ENCODE results near the gene SPATS2L.

The SPATS2L gene

DNA sequence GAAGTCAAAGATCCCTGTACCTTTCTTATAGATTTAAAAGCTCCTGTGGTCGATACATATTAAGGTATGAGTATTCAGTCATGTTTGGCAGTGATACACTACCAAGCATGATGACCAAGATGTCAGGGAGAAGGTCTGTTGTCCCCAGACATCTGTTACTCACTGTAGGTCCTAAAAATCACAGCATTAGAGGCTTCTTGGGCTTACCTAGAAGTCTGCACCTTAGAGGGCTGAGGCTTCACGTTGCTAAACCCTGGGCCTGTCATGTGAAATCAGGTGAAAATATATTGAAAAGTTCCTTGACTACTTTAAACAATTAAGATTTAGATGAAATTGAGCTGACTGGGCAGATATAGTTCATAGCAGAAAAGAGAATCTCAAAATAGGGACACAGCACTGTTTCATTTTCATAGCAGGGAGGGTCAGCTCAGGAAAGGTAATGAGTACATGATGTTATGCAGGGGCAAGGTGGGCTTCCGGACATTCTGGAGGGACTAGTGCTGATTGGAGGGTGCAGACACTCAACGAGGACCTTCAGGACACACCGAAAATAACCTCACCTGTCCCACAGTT, 78.7 kb downstream of the SPATS2L start:
- H4K20me1 ChIP-seq, result no peaks in the 10 kb centered on the region; a peak in 1 of 22 replicates
- no peak overlapping the region for H3K9ac ChIP-seq
- H3K9me3 ChIP-seq (replicated peaks in 1 of 11), result peaks cover 0 to 4% (median 0%) of the 10 kb centered on the region in 11 experiments; a peak in 4 of 22 replicates
- H3K36me3 ChIP-seq, result peaks cover 11 to 24% (median 12%) of the 10 kb centered on the region in 11 experiments
- H3K27me3 ChIP-seq, result no peaks in the 10 kb centered on the region
- no peak overlapping the region for H3K4me2 ChIP-seq
- H3K4me3 ChIP-seq, result no peak overlapping the region
- H3K4me1 ChIP-seq, result peaks cover 14 to 27% (median 21%) of the 10 kb centered on the region in 10 experiments
- H3K27ac ChIP-seq, result no peak overlapping the region
- TF ChIP-seq Cebpa-rat (IDR thresholded peaks at IDR 0.05), result no peak

DNA sequence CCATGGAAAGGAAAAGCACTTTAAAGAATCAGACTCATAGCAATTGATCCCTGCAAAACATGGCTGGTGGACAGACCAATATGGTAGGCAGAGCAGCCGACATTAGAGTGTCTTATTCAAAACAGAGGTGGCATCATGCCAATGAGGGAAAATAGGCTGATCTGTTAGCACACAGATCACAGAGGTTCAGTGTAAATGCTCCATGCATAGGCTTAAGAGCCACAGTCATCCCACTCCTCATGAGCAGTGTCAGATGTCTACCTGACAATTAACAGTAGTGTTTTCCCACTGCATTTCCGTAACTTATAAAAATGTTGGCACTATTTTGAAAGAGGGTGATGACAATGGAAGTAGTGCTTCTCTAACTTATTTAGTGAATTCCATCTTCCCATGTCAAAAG, 86.7 kb downstream of the SPATS2L start:
- H4K20me1 ChIP-seq, result no peaks in the 10 kb centered on the region; a peak in 1 of 22 replicates
- H3K9me3 ChIP-seq (replicated peaks in 1 of 11), result peaks cover 0 to 9% (median 0%) of the 10 kb centered on the region in 11 experiments; a peak in 3 of 22 replicates
- no peak overlapping the region for H3K27ac ChIP-seq
- no peak for TF ChIP-seq Cebpa-rat (IDR thresholded peaks at IDR 0.05)
- no peak overlapping the region for H3K9ac ChIP-seq
- no peaks in the 10 kb centered on the region for H3K4me1 ChIP-seq
- H3K4me3 ChIP-seq, result no peak overlapping the region
- no peaks in the 10 kb centered on the region for H3K27me3 ChIP-seq
- H3K36me3 ChIP-seq, result peaks cover 20 to 55% (median 34%) of the 10 kb centered on the region in 11 experiments
- no peak overlapping the region for H3K4me2 ChIP-seq

DNA sequence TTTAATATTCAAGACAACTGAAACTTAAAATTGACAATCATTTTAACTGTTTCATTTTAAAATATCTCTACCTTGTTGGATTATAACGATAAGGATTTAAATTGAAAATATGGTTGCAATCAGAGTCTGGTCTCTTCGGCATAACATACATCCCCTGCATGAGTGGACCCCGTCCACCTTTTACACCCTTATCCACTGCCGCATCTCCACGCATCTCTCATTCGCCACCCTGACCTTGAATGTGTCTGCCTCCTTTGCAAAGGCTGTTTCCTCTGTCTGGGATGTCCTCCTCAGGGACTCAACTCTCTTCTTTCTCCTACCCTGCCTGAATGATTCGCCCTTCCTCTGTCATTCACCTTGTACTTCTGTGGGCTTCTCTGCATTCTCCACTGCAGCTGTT, 87.6 kb downstream of the SPATS2L start:
- Histone ChIP-seq H4K20me1 (no peaks in the 10 kb centered on the region; a peak in 1 of 22 replicates), H3K27ac (no peak overlapping the region), H3K36me3 (peaks cover 20 to 50% (median 34%) of the 10 kb centered on the region in 11 experiments), H3K4me2 (no peak overlapping the region), H3K4me1 (no peaks in the 10 kb centered on the region), H3K27me3 (no peaks in the 10 kb centered on the region), H3K9ac (no peak overlapping the region), H3K9me3 (replicated peaks in 1 of 11) (peaks cover 0 to 9% (median 0%) of the 10 kb centered on the region in 11 experiments; a peak in 3 of 22 replicates), H3K4me3 (no peak overlapping the region)
- no peak for TF ChIP-seq Cebpa-rat (IDR thresholded peaks at IDR 0.05)

DNA sequence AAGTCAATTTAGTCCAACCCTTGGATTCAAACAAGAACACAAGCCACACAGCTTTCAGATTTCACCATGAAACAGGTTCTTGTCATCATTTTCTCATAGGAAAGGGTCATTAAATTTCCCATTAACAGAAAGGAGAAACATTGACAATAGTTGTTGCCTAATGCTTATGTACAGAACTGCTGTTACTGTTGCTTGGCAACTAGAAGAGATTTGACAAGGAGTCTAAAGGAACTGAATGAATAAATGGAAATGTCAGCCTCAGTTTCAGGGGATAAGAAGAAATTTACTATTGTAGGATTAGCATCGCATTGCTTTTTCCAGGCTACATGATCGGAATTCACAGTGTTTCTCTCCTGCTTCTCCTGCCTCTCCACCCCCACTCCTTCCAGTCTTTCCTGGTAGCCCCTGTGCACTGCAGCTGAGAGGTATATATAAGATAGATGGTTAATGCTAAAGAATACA, 90.3 kb downstream of the SPATS2L start:
- H3K36me3 ChIP-seq, result peaks cover 0 to 26% (median 12%) of the 10 kb centered on the region in 11 experiments; a peak in 9 of 22 replicates
- H4K20me1 ChIP-seq, result no peaks in the 10 kb centered on the region; a peak in 1 of 22 replicates
- no peak overlapping the region for H3K27ac ChIP-seq
- H3K9ac ChIP-seq, result no peak overlapping the region
- H3K4me1 ChIP-seq, result no peaks in the 10 kb centered on the region
- no peak for TF ChIP-seq Cebpa-rat (IDR thresholded peaks at IDR 0.05)
- no peaks in the 10 kb centered on the region for H3K27me3 ChIP-seq
- no peak overlapping the region for H3K4me3 ChIP-seq
- peaks cover 0 to 4% (median 0%) of the 10 kb centered on the region in 11 experiments; a peak in 1 of 22 replicates for H3K9me3 ChIP-seq (replicated peaks in 1 of 11)
- H3K4me2 ChIP-seq, result no peak overlapping the region

DNA sequence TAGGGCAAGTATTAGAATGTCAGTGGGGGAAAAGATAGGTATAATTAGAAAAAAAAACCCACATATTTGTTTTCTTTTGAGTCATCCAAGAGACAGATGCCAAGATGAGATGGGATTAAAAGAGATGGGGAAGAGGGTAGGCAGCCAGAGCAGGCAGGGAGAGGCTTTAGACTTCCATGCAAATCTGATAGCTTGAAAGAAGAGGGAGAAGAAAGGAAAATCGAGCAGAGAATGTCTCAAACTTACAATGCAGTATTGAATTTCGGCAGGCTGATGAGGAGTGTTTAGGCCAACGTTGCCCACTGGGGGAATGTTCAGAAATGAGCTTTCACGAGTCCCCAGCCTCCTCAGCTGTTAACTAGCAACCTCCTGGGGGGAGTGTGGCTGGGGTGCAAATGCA, 91.3 kb downstream of the SPATS2L start:
- Histone ChIP-seq H3K27ac (no peak overlapping the region), H3K4me2 (no peak overlapping the region), H3K4me3 (no peak overlapping the region)

DNA sequence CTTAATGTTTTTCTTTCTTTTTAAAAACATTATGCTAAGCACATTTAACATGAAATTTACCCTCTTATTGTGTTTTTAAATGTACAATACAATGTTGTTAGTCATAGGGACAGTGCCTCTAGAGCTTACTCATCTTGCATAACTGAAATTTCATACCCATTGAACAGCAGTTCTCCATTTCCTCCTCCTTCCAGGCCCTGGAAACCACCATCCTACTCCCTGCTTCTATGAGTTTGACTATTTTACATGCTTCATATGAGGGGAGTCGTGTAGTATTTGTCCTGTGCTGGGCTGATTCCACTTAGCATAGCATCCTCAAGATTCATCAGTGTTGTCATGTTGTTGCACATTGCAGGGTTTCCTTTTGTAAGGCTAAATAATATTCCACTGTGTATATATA, 92.6 kb downstream of the SPATS2L start:
- no peaks in the 10 kb centered on the region for H3K9me3 ChIP-seq (replicated peaks in 1 of 11)
- no peak overlapping the region for H3K27ac ChIP-seq
- H3K4me3 ChIP-seq, result no peak overlapping the region
- H3K4me2 ChIP-seq, result no peak overlapping the region
- H3K27me3 ChIP-seq, result no peaks in the 10 kb centered on the region
- TF ChIP-seq Cebpa-rat (IDR thresholded peaks at IDR 0.05), result no peak
- H3K36me3 ChIP-seq, result peaks cover 0 to 10% (median 0%) of the 10 kb centered on the region in 11 experiments; a peak in 7 of 22 replicates
- peaks cover 0 to 13% (median 6%) of the 10 kb centered on the region in 10 experiments; a peak in 10 of 20 replicates for H3K4me1 ChIP-seq
- no peaks in the 10 kb centered on the region; a peak in 2 of 22 replicates for H4K20me1 ChIP-seq
- no peak overlapping the region for H3K9ac ChIP-seq

More for the DNA sequence above, 91.3 kb downstream of the SPATS2L start:
- peaks cover 0 to 16% (median 4%) of the 10 kb centered on the region in 11 experiments; a peak in 7 of 22 replicates for H3K36me3 ChIP-seq
- TF ChIP-seq Cebpa-rat (IDR thresholded peaks at IDR 0.05), result no peak
- H3K9me3 ChIP-seq (replicated peaks in 1 of 11), result peaks cover 0 to under 1% (median 0%) of the 10 kb centered on the region in 11 experiments; a peak in 1 of 22 replicates
- H4K20me1 ChIP-seq, result no peaks in the 10 kb centered on the region; a peak in 2 of 22 replicates
- H3K4me1 ChIP-seq, result peaks cover 0 to under 1% (median 0%) of the 10 kb centered on the region in 10 experiments; a peak in 2 of 20 replicates
- no peak overlapping the region for H3K9ac ChIP-seq
- no peaks in the 10 kb centered on the region for H3K27me3 ChIP-seq

DNA sequence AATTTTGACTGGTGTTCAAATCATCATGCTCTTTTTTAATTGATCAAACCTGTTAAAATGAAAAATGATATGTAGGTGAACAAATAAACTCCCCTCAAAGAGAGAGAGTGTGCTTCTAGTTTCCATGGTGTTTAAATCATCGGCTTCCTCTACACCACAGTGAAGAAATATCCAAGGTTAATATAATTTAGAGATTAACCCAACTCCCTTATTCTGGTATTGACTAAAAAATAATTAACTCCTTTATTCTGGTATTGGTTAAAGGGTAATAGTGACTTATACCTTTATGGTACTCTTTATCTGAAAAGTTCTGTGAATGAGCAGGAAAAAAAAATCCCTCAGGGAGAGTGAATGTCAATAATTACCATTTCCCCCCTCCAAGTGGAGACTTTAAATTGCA, 93.1 kb downstream of the SPATS2L start:
- Histone ChIP-seq H3K4me1 (peaks cover 0 to 19% (median 8%) of the 10 kb centered on the region in 10 experiments; a peak in 10 of 20 replicates), H3K27ac (no peak overlapping the region), H3K4me2 (no peak overlapping the region)

DNA sequence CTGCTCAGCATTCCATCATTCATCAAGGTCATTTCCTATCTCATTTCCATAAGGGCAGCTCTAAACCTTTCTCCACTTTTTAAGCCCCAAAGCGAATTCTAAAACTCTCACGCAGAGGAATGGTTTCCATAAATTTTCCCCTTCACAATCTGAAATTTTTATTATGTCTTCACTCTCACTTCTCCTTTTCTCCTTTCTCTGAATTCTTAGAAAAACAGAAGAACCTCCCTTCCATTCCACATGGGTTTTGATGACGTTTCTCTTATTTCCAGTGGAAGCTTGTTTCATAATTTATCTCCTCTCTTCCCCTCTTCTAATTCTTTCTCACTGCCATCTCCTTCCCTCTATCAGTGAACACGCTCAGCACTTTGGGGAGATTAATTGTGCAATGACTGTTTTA, 97.3 kb downstream of the SPATS2L start:
- Histone ChIP-seq H3K4me2 (peak overlapping the region in 6 of 11 experiments; percentile 2 to 86 (median 70); a peak in 8 of 22 replicates), H3K4me1 (peaks cover 0 to 61% (median 21%) of the 10 kb centered on the region in 10 experiments; a peak in 11 of 20 replicates), H3K9me3 (replicated peaks in 1 of 11) (no peaks in the 10 kb centered on the region; a peak in 1 of 22 replicates), H3K27ac (peak overlapping the region in 2 of 11 experiments; percentile 33 to 60; a peak in 2 of 22 replicates), H3K9ac (no peak overlapping the region), H4K20me1 (peaks cover 0 to 4% (median 0%) of the 10 kb centered on the region in 11 experiments; a peak in 1 of 22 replicates), H3K27me3 (no peaks in the 10 kb centered on the region), H3K4me3 (no peak overlapping the region), H3K36me3 (peaks cover 0 to 11% (median 1%) of the 10 kb centered on the region in 11 experiments; a peak in 4 of 22 replicates)
- 0 out of 22 replicates have a peak, but pooled peaks of 1 of the 11 experiments have one; percentile 28 for TF ChIP-seq Cebpa-rat (IDR thresholded peaks at IDR 0.05)

More for the DNA sequence above, 93.1 kb downstream of the SPATS2L start:
- no peak overlapping the region for H3K4me3 ChIP-seq
- no peaks in the 10 kb centered on the region for H3K27me3 ChIP-seq
- H3K9ac ChIP-seq, result no peak overlapping the region
- no peaks in the 10 kb centered on the region for H3K9me3 ChIP-seq (replicated peaks in 1 of 11)
- TF ChIP-seq Cebpa-rat (IDR thresholded peaks at IDR 0.05), result no peak
- H4K20me1 ChIP-seq, result no peaks in the 10 kb centered on the region; a peak in 2 of 22 replicates
- peaks cover 0 to 10% (median 0%) of the 10 kb centered on the region in 11 experiments; a peak in 4 of 22 replicates for H3K36me3 ChIP-seq

DNA sequence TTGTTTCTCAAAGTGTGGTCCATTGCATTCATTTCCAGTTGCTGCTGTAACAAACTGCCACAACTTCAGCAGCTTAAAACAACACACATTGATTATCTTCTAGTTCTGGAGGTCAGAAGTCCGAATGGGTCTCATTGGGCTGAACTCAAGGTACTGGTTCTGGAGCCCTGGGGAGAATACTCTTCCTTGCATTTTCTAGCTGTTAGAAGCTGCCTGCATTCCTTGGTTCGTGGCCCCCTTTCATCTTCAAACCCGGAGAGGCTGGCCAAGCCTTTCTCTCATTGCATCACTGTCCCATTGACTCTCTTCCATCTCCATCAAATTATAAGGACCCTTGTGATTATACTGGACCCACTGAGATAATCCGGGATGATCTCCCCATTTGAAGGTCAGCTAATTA, 98.1 kb downstream of the SPATS2L start:
- Histone ChIP-seq H3K27me3 (no peaks in the 10 kb centered on the region), H3K36me3 (peaks cover 0 to 11% (median 0%) of the 10 kb centered on the region in 11 experiments; a peak in 3 of 22 replicates), H4K20me1 (peaks cover 0 to 7% (median 0%) of the 10 kb centered on the region in 11 experiments; a peak in 1 of 22 replicates), H3K9me3 (replicated peaks in 1 of 11) (no peaks in the 10 kb centered on the region; a peak in 1 of 22 replicates), H3K27ac (peak overlapping the region in 2 of 11 experiments; percentile 60 to 61; a peak in 3 of 22 replicates), H3K9ac (peak overlapping the region in 1 of 11 experiments; percentile 4; a peak in 1 of 22 replicates), H3K4me1 (peaks cover 0 to 69% (median 21%) of the 10 kb centered on the region in 10 experiments; a peak in 11 of 20 replicates), H3K4me2 (peak overlapping the region in 5 of 11 experiments; percentile 53 to 86 (median 82); a peak in 9 of 22 replicates), H3K4me3 (0 out of 20 replicates have a peak overlapping the region, but pooled peaks of 1 of the 10 experiments have one; percentile 6)
- no peak for TF ChIP-seq Cebpa-rat (IDR thresholded peaks at IDR 0.05)
